ENCODE results near the gene ARL4D.

Gene ARL4D

DNA sequence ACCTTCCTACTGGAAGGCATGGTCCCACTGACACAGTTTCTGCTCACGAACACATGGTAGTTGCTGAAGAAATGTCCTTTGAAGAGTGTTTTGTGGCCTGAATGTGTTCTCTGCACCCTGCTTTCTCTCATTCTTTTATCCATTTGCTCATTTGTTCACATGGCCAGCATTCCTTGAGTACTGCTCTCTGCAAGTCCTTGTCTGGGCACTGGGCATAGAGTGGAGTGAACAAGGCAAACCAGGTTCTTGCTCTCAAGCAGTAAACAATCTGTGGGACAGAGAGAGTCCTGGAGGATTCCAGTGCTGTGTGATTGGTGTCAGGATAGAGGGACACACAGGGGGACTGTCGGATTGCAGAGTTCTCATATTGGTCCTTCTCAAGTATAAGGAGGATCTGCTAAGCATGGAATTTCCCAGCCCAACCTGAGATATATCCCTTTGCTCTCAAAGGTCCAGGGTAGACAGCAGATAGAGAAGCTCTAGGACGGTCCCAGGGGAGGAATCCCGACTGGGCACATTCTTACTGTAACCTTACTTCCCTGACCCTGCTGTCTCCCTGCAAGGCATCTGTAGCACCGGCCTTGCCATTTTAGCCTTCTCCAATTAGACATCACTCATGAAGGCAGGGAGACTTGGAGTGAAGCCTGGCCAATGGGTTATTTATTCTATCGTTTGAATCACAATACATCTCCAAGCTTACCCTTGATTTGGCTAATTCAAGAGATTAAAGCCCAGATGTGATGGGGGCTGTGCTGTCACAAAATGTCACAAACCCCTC, 32.3 kb downstream of the ARL4D start:
- H3K27ac ChIP-seq = no peak overlapping the region
- TF ChIP-seq, protein P1, sequence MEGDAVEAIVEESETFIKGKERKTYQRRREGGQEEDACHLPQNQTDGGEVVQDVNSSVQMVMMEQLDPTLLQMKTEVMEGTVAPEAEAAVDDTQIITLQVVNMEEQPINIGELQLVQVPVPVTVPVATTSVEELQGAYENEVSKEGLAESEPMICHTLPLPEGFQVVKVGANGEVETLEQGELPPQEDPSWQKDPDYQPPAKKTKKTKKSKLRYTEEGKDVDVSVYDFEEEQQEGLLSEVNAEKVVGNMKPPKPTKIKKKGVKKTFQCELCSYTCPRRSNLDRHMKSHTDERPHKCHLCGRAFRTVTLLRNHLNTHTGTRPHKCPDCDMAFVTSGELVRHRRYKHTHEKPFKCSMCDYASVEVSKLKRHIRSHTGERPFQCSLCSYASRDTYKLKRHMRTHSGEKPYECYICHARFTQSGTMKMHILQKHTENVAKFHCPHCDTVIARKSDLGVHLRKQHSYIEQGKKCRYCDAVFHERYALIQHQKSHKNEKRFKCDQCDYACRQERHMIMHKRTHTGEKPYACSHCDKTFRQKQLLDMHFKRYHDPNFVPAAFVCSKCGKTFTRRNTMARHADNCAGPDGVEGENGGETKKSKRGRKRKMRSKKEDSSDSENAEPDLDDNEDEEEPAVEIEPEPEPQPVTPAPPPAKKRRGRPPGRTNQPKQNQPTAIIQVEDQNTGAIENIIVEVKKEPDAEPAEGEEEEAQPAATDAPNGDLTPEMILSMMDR (IDR thresholded peaks at IDR 0.05) = no peak

DNA sequence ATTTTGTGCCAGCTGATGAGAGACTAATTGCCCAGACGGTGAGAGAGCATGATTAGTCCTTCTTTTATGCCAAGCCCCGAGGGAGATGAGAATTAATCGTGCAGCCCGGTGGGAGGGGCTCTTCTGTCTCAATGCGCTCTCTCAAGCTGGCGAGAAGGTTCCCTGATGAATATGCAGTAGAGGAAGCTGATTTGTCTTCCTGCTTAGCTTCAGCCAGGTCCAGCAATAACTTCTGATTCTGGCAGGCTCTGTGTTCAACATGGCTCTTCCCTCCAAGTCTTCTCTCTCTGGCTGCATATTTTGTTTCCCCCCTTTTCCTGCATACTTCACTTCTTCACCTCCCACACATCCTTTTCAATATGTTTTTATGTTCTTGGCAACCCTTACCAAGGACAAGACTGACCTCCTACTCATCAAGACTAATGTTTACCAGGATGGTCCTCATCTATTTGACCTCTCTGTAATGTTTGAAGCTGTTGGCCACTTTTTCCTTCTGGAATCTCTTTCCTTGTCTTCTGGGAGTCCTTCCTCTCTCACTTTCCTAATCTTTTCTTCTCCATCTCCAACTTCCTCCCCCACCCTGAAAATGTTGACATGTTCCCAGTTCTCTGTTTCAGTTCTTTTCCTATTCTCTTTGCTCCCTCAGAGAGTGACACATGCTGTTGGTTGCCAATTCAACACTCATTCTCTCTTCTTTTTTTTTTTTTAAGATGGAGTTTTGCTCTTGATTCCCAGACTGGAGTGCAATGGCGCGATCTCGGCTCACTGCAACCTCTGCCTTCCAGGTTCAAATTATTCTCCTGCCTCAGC, 33.1 kb downstream of the ARL4D start:
- H3K27ac ChIP-seq = no peak overlapping the region
- TF ChIP-seq, protein P1 (IDR thresholded peaks at IDR 0.05) = no peak
- TF ChIP-seq ZFX (IDR thresholded peaks at IDR 0.05; ENCODE audit: borderline replicate concordance) = no peak

DNA sequence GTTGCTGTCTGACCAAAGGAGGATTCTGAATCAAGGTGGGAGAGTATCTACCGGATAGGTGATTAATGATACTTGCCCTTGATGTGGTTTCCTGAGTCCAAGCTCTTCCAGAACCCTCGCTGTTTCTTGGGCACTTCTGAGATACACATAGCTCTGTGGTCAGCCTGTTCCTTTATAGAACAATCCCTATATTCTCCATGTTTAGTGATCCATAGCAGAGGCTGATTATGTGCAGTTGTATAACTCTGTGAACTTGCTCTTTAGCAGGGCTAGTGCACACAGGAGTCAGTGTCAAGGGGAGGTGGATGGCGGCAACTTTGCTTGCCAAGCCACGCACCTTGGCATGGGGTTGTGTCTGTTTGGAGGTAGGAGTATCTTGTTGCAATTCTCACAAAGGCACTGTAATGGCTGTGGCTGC, 36.1 kb downstream of the ARL4D start:
- H3K27ac ChIP-seq = no peak overlapping the region
- TF ChIP-seq, protein P1 (IDR thresholded peaks at IDR 0.05) = no peak
- no peak for TF ChIP-seq ZFX (IDR thresholded peaks at IDR 0.05; ENCODE audit: borderline replicate concordance)

DNA sequence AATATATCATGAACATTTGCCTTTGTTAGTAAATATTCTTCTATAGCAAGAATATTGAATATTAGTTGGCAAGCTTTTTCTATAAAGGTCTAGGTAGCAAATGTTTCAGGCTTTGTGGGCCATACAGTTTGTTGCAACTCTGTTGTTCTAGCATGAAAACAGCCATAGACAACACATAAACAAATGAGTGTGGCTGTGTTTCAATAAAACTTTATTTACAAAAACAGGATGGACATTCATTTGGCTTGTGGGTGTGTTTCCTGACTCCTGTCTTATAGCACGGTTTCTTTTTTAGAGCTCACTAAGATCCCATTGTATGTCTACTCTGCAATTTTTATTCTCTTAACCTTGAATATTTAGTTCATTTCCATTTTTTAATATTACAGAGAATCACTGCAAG, 39.0 kb downstream of the ARL4D start:
- no peak for TF ChIP-seq ZFX (IDR thresholded peaks at IDR 0.05; ENCODE audit: borderline replicate concordance)
- TF ChIP-seq, protein P1 (IDR thresholded peaks at IDR 0.05) = no peak
- no peak overlapping the region for H3K27ac ChIP-seq

DNA sequence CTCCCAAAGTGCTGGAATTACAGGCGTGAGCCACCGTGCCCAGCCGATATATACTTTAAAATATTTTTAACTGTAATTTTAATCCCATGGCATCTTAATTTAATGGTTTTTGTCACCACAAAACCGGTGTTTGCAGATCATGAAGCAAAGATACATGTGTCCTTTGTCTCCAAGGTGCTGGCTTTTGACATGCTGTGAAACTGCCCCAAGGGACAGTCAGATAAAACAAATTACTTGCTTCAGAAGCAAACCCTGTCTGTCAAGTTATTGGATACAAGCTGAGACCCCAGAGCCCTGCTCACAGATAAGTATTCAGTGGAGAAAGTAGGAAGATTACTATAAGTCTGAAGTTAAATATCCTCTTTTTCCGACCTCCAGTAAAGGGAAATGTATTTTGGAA, 39.8 kb downstream of the ARL4D start:
- no peak overlapping the region for H3K27ac ChIP-seq
- TF ChIP-seq, protein P1 (IDR thresholded peaks at IDR 0.05) = no peak
- no peak for TF ChIP-seq ZFX (IDR thresholded peaks at IDR 0.05; ENCODE audit: borderline replicate concordance)

DNA sequence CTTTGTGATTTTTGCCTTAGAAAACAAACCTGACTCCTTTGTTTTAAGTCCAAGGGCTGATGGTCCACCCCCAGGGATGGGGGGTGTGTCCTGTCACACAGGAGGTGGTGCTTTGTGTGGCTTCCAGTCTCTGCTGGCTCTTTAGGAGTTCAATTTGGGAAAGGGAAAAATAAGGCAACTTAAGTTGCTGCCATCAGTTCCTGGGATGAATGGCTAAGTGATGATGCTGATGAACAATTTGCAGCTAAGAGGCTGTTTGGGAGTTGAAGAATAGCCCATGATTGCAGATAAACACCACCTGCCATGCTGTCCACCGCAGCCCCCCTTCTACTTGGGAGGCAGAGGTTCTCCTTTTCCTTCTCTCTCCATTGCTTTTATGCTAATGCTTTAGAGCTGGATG, 40.2 kb downstream of the ARL4D start:
- TF ChIP-seq ZFX (IDR thresholded peaks at IDR 0.05; ENCODE audit: borderline replicate concordance) = no peak
- TF ChIP-seq, protein P1 (IDR thresholded peaks at IDR 0.05) = no peak
- H3K27ac ChIP-seq = no peak overlapping the region

DNA sequence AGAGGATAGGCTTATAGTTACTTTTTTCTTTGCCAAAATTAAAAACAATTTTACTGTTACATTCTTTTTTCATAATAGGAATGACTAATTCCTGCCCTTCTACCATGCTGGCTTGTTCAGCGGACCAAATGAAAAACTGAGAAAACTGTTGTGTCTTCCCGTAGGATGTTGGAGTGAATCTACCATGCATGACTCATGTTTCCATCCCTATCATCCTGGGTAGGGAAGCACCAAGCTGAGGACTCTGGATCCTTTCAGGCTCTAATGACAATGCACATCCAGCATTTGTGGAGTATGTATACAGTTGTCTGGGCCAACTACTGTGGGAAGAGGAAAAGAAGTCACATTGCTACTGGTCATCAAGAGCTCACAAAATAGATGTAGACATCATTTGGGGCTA, 43.9 kb downstream of the ARL4D start:
- no peak for TF ChIP-seq ZFX (IDR thresholded peaks at IDR 0.05; ENCODE audit: borderline replicate concordance)
- TF ChIP-seq, protein P1 (IDR thresholded peaks at IDR 0.05) = no peak
- H3K27ac ChIP-seq = no peak overlapping the region

Data from 22Rv1 (cell line).